ENCODE measurements around the gene KMT5C.

DNA sequence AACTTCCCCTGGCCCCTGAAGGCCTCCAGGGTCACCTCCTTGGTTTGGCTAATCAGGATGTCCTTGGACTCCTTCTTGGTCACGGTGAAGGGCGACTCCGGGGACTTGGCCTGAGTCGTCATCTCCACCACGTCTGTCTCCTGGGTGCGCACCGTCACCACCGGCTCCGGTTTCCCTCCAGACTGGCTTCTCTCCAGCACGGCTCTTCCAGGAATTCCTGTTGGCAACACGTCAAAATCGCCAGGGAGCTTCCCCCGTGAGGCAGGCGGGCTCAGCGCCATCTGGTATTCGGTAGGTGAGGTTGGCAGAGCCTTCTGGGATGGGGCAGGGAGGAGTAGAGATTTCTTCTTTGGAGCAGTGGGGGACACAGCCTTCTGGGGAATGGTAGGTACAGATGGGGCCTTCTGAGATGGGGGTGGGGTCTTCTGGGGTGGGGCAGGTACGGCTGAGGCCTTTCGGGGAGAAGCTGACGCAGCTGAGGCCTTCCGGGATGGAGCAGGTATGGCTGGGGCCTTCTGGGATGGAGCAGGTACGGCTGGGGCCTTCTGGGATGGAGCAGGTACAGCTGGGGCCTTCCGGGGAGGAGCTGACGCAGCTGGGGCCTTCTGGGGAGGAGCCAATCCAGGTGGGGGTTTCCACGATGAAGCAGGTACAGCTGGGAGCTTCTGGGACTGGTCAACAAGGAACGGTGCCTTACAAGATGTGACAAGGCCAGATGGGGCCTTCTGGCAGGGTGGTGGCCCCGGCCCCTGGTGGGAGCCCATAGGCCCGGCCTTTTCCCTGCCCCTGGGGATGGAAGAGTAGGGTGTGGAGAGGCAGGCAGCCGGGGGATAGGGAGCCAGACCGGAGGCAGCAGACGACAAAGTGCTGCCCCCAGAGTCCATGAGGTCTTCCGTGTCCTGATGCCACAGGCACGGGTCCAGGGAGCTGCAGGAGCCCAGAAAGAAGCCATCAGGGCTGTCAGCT, 19.6 kb downstream of the KMT5C start:
- TF ChIP-seq CTCF (IDR thresholded peaks at IDR 0.05), result no peak
- no peak for TF ChIP-seq POLR2A (IDR thresholded peaks at IDR 0.05)
